MM.1S (cell line): ENCODE measurements around the gene MRM3.

ENCODE experiments used
- EZH2 ChIP-seq: fragments of 300-600 bp; sonication (generic); optimal IDR thresholded peaks from 2 replicates; pipeline ENCODE3; 2017; ENCODE audit warnings: low read depth, mild to moderate bottlenecking, antibody characterized with exemption, low read length, mixed read lengths
- EZH2phosphoT487 ChIP-seq: fragments of 300-600 bp; sonication (generic); IDR thresholded peaks from 2 replicates; pipeline ENCODE4 v1.6.1; 2018; ENCODE audit warnings: antibody characterized with exemption, low read length
- TF ChIP-seq, protein P1 (sequence below): fragments of 300-600 bp; sonication (generic); IDR thresholded peaks from 2 replicates; pipeline ENCODE4 v1.5.1; 2016; ENCODE audit warnings: antibody characterized with exemption, low read length, mixed read lengths

DNA sequence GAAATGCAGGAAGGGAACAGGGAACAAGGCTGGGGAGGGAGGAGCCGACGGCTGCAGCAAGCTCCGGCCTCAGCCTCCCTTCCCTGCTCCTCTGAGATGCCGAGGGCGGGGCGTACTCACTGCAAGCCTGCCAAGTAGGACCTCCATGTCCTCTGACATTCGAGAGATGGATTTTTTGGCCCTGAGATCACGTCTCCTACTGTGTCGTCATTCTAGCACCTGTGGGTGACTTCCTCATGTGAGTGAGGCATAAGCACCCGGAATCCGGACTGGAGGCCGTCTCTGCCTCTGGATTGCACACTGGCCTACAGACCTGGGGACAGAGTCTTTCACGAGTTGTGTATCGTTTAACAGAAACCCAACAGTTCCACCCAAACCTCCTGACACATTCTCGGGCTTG, 14.5 kb downstream of the MRM3 start:
- no peak for TF ChIP-seq EZH2
- TF ChIP-seq, protein P1, sequence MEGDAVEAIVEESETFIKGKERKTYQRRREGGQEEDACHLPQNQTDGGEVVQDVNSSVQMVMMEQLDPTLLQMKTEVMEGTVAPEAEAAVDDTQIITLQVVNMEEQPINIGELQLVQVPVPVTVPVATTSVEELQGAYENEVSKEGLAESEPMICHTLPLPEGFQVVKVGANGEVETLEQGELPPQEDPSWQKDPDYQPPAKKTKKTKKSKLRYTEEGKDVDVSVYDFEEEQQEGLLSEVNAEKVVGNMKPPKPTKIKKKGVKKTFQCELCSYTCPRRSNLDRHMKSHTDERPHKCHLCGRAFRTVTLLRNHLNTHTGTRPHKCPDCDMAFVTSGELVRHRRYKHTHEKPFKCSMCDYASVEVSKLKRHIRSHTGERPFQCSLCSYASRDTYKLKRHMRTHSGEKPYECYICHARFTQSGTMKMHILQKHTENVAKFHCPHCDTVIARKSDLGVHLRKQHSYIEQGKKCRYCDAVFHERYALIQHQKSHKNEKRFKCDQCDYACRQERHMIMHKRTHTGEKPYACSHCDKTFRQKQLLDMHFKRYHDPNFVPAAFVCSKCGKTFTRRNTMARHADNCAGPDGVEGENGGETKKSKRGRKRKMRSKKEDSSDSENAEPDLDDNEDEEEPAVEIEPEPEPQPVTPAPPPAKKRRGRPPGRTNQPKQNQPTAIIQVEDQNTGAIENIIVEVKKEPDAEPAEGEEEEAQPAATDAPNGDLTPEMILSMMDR, result no peak
- TF ChIP-seq EZH2phosphoT487, result no peak
